Ishikawa (cell line): ENCODE data around the gene HNF1A.

Experiments used
- CEBPB ChIP-seq: IDR thresholded peaks from 2 replicates; pipeline ENCODE4 v1.6.1; 2012
- CREB1 ChIP-seq: IDR thresholded peaks from 2 replicates; pipeline ENCODE4 v1.6.1; 2012; ENCODE audit warnings: low read depth
- EGR1 ChIP-seq: IDR thresholded peaks from 2 replicates; pipeline ENCODE4 v1.6.1; 2012
- EP300 ChIP-seq: IDR thresholded peaks from 2 replicates; pipeline ENCODE4 v1.6.1; 2012; ENCODE audit warnings: borderline replicate concordance
- FOXM1 ChIP-seq: IDR thresholded peaks from 2 replicates; pipeline ENCODE4 v1.6.1; 2012; ENCODE audit warnings: low read depth, borderline replicate concordance
- NFIC ChIP-seq: IDR thresholded peaks from 2 replicates; pipeline ENCODE4 v1.6.1; 2012
- RAD21 ChIP-seq: IDR thresholded peaks from 2 replicates; pipeline ENCODE4 v1.6.1; 2012; ENCODE audit warnings: low read depth
- TAF1 ChIP-seq: IDR thresholded peaks from 2 replicates; pipeline ENCODE4 v1.6.1; 2012; ENCODE audit warnings: low read depth, mild to moderate bottlenecking
- TCF12 ChIP-seq: IDR thresholded peaks from 2 replicates; pipeline ENCODE4 v1.6.1; 2012; ENCODE audit warnings: low read depth
- TEAD4 ChIP-seq: IDR thresholded peaks from 2 replicates; pipeline ENCODE4 v1.6.1; 2012
- YY1 ChIP-seq: IDR thresholded peaks from 2 replicates; pipeline ENCODE4 v1.6.1; 2012; ENCODE audit warnings: low read depth
- ZBTB7A ChIP-seq: IDR thresholded peaks from 2 replicates; pipeline ENCODE4 v1.6.1; 2012; ENCODE audit warnings: low read depth
- TF ChIP-seq, protein P1 (sequence below): IDR thresholded peaks from 2 replicates; pipeline ENCODE4 v1.6.1; 2012
- TF ChIP-seq, protein P2 (sequence below): IDR thresholded peaks from 2 replicates; pipeline ENCODE4 v1.6.1; 2012
- TF ChIP-seq, protein P3 (sequence below): IDR thresholded peaks from 2 replicates; pipeline ENCODE4 v1.6.1; 2012; ENCODE audit warnings: low read depth, mild to moderate bottlenecking

The HNF1A gene

DNA sequence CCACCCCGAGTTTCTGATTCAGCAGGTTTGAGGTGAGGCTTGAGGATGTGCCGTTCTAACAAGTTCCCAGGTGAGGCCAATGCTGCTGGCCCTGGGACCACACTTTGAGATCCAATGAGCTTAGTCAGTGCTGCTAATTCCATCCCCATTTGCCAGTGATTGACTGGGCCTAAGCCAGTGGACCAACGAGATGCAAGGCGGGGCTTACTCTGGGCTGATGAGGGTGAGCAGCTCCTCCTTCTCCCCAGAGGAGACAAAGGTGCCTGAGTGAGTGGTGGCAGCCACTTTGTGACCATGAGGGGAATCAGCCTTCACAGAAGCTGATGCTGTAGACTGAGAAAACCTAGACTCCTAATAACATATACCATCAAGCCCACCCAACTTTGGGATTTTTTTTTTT is 23.1 kb upstream of the HNF1A start:
- TF ChIP-seq, protein P1, sequence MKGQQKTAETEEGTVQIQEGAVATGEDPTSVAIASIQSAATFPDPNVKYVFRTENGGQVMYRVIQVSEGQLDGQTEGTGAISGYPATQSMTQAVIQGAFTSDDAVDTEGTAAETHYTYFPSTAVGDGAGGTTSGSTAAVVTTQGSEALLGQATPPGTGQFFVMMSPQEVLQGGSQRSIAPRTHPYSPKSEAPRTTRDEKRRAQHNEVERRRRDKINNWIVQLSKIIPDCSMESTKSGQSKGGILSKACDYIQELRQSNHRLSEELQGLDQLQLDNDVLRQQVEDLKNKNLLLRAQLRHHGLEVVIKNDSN: no peak
- TF ChIP-seq YY1 (no peak), TCF12 (no peak), EP300 (no peak), CEBPB (no peak), TEAD4 (no peak), RAD21 (no peak), TAF1 (no peak), CREB1 (no peak), FOXM1 (no peak), EGR1 (no peak), ZBTB7A (no peak), NFIC (no peak)
- TF ChIP-seq, protein P2, sequence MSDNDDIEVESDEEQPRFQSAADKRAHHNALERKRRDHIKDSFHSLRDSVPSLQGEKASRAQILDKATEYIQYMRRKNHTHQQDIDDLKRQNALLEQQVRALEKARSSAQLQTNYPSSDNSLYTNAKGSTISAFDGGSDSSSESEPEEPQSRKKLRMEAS: no peak
- TF ChIP-seq, protein P3, sequence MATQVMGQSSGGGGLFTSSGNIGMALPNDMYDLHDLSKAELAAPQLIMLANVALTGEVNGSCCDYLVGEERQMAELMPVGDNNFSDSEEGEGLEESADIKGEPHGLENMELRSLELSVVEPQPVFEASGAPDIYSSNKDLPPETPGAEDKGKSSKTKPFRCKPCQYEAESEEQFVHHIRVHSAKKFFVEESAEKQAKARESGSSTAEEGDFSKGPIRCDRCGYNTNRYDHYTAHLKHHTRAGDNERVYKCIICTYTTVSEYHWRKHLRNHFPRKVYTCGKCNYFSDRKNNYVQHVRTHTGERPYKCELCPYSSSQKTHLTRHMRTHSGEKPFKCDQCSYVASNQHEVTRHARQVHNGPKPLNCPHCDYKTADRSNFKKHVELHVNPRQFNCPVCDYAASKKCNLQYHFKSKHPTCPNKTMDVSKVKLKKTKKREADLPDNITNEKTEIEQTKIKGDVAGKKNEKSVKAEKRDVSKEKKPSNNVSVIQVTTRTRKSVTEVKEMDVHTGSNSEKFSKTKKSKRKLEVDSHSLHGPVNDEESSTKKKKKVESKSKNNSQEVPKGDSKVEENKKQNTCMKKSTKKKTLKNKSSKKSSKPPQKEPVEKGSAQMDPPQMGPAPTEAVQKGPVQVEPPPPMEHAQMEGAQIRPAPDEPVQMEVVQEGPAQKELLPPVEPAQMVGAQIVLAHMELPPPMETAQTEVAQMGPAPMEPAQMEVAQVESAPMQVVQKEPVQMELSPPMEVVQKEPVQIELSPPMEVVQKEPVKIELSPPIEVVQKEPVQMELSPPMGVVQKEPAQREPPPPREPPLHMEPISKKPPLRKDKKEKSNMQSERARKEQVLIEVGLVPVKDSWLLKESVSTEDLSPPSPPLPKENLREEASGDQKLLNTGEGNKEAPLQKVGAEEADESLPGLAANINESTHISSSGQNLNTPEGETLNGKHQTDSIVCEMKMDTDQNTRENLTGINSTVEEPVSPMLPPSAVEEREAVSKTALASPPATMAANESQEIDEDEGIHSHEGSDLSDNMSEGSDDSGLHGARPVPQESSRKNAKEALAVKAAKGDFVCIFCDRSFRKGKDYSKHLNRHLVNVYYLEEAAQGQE: no peak

DNA sequence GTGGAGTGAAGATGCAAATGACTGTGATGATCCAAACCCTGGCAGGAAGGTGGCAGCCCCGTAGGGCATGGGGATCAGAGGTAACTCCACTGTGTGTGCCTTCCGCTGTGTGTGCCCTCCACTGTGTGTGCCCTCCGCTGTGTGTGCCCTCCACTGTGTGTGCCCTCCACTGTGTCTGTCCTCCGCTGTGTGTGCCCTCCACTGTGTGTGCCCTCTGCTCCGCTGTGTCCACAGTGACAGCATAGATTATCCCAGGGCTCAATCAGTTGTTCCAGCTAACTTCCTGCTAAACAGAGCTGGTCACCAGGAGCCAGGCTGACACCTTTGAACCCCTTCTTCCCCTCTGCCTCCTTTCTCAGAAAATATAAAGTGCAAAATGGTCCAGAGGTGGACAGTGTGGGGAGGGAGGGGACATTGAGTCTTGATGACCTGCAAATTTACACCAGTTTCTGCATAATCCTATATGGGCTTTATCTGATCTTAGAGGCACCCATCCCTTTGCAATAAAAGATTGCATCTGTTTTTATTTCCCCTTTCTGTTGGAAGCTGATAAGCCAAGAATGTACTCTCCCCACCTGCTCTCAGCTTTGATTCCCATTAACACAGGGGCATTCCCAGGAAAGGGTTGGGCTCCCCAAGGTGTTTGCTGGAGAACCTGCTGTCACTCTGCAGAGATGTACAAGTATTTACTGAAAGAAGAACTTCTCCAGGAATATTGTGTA is 21.6 kb upstream of the HNF1A start:
- TF ChIP-seq TAF1 (no peak), FOXM1 (no peak), TEAD4 (no peak)

DNA sequence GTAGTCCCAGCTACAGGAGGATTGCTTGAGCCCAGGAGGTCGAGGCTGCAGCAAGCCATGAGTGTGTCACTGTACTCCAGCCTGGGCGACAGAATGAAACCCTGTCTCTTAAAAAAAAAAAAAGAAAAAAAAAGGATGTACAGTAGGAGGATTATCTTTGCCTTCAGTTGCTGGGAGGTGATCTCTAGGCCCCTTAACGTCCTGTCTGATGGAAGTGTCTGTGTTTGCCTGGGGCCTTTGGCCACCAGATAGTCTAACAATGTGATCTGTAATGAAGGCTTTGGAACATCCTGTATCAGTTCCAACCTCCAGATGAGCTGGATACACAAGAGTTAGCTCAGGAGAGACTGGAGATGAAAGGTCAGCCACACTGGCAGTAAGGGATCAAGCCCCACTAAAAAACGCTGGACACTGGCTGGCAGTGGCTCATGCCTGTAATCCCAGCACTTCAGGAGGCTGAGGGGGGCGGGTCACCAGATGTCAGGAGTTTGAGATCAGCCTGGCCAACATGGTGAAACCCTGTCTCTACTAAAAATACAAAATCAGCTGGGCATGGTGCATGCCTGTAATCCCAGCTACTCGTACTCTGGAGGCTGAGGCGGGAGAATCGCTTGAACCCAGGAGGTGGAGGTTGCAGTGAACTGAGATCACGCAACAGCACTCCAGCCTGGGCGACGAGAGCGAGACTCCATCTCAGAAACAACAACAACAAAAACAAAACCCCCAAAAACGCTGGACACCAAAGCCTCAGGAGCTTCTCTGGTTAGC is 19.0 kb upstream of the HNF1A start:
- no peak for TF ChIP-seq TCF12
- TF ChIP-seq, protein P3: no peak
- no peak for TF ChIP-seq NFIC
- TF ChIP-seq RAD21: no peak
- no peak for TF ChIP-seq EP300
- no peak for TF ChIP-seq EGR1
- TF ChIP-seq TAF1: no peak
- no peak for TF ChIP-seq TEAD4
- TF ChIP-seq CREB1: no peak
- TF ChIP-seq FOXM1: no peak
- no peak for TF ChIP-seq CEBPB
- TF ChIP-seq YY1: no peak
- TF ChIP-seq ZBTB7A: no peak

DNA sequence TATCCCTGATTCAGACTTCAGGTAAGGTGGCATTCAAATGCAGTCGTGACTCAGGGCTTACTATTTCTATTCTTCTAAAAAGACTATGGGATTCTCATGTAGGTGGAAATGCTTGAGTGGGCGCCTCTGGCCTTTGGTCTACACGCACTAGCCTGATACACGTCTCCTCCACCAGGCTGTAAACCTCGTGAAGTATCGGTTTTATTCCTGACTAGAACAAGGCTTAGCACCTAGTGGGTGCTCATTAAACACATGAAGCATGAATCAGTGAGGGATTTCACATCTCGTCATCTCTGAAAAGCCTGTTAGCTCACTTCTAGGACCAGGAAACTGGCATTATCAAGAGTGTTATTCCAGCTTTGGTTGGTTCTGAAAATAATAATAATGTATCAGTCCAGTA is 17.7 kb upstream of the HNF1A start:
- TF ChIP-seq EGR1 (no peak), CEBPB (no peak), ZBTB7A (no peak)
- TF ChIP-seq, protein P1: no peak

DNA sequence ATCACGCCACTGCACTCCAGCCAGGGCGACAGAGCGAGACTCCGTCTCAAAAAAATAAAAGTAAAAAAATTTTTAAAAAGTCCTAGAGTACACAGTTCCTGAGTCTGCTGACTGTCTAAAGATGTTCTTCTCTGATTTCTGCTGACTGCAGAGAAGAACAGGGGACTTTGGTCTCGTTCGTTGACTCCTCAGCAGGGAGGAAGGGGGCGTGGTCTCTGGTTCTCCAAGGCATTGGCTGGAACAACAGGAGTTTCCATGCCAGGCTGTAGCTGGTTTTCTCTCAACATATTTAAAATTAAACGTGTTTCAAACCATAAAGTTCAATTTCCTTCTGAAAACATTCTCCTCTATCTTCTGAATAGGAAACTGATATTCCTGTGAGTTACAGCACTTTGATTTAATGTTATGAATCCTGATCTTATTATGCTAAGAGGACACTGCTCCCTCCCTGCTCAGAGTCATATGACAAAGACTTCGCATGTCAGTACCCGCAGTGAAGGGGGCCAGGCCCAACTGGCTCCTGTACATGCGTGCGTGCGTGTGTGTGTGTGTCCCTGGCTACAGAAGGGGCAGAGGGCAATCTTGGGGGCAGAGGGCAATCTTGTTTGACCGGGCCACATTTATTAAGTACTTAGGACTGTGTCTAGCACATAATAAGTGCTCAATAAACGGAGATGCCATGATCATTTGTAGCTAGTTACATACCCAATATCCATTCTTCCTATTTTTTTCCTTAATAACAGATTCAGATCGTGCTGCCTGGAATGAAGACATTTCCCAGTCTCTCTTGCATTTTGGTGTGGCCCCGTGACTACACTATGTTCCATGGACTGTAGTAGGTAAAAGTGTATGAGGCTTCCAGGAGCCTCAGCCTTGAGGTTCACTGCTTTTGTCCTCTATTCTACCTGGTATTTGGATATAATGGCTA is 16.5 kb upstream of the HNF1A start:
- TF ChIP-seq TEAD4 (no peak), EP300 (no peak), CREB1 (no peak), NFIC (no peak), ZBTB7A (no peak), EGR1 (no peak), FOXM1 (no peak), TAF1 (no peak), TCF12 (no peak), CEBPB (no peak), YY1 (no peak)
- TF ChIP-seq, protein P3: no peak
- TF ChIP-seq, protein P2: no peak
- TF ChIP-seq, protein P1: no peak
